Colonic mucosa (tissue), 4 donors: Measurements from ENCODE around the gene RBM14. TPM values are rescaled to one million over a fixed set of nuclear protein-coding genes. Genes with fewer than 3 reads are reported as not detected.

Experiments
- DNase-seq: peaks from one replicate; pipeline ENCODE4 v3.0.0-alpha.2; 2020
- H3K27ac ChIP-seq: fragments of 200-600 bp; one replicate; pipeline ENCODE4 v1.8.0; 2021
- H3K27me3 ChIP-seq: fragments of 200-600 bp; one replicate; pipeline ENCODE4 v1.8.0; 2021
- H3K36me3 ChIP-seq: fragments of 200-600 bp; one replicate; pipeline ENCODE4 v1.8.0; 2021
- H3K4me1 ChIP-seq: fragments of 200-600 bp; one replicate; pipeline ENCODE4 v1.8.0; 2021; ENCODE audit warnings: mild to moderate bottlenecking
- H3K4me3 ChIP-seq: fragments of 200-600 bp; one replicate; pipeline ENCODE4 v1.8.0; 2021
- H3K9ac ChIP-seq, 2 donors: one replicate each; pipeline ENCODE4 v1.7.0; 2013; ENCODE audit warnings: control low read depth in 2 of 2, low read depth in 2 of 2, low read length in 2 of 2
- H3K9me3 ChIP-seq: fragments of 200-600 bp; one replicate; pipeline ENCODE4 v1.8.0; 2021
- intact Hi-C: fragments of 100-400 bp; cut with DNase I; formaldehyde crosslinking; loops from one replicate; pipeline ENCODE4 v1.14.1; 2022
- total RNA-seq, 2 donors: library from RNA; stranded (reverse); fragmentation: NEBNext Ultra II Directional in 1 of 2; extraction: Animal tissue kit (Norgen Biotek cat#: 25700) in 1 of 2; gene quantifications; one replicate each; pipeline ENCODE4 v1.2.1, GENCODE V29; 2021
- TF ChIP-seq, protein P1 (sequence below): fragments of 200-600 bp; IDR thresholded peaks from one replicate; pipeline ENCODE4 v1.8.0; 2022; ENCODE audit warnings: antibody characterized with exemption, mild to moderate bottlenecking
- donor health status: healthy.
- donor health status: DM: no; HTN: no; CAD: no.
- donor health status: DM: no; HTN: no; CAD: no.

RBM14 gene, protein sequence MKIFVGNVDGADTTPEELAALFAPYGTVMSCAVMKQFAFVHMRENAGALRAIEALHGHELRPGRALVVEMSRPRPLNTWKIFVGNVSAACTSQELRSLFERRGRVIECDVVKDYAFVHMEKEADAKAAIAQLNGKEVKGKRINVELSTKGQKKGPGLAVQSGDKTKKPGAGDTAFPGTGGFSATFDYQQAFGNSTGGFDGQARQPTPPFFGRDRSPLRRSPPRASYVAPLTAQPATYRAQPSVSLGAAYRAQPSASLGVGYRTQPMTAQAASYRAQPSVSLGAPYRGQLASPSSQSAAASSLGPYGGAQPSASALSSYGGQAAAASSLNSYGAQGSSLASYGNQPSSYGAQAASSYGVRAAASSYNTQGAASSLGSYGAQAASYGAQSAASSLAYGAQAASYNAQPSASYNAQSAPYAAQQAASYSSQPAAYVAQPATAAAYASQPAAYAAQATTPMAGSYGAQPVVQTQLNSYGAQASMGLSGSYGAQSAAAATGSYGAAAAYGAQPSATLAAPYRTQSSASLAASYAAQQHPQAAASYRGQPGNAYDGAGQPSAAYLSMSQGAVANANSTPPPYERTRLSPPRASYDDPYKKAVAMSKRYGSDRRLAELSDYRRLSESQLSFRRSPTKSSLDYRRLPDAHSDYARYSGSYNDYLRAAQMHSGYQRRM
- 100 to 1,000 TPM in 1 of 2 donors, 10 to 100 TPM in 1; 36.4 to 110 TPM for total RNA-seq

DNA sequence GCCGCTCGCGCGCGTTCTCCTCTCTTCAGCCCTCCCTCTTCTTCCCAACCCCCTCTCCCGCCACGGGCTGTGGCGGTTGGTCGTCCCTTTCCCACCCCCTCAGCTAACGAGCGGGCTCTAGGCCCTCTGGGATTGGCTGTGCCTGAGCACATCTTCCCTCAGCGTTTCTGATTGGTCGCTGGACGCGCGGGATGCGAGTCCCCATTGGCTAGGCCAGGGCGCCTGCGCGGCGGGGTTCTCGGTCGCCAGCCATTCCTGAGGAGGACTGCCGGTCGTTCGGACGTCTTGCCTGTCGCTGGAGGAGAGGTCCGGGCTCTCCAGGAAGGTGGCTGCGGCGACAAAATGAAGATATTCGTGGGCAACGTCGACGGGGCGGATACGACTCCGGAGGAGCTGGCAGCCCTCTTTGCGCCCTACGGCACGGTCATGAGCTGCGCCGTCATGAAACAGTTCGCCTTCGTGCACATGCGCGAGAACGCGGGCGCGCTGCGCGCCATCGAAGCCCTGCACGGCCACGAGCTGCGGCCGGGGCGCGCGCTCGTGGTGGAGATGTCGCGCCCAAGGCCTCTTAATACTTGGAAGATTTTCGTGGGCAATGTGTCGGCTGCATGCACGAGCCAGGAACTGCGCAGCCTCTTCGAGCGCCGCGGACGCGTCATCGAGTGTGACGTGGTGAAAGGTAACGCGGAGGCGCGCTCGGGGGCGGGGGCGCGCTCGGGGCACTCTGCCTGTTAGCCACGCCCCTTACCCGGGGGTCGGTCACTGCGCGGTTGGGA is at the start of gene RBM14:
RBM14 (plus strand) TSS at position 252 of the 776 bp plus-strand sequence; CDS start at position 343, 91 bp downstream.
- H3K9ac ChIP-seq: peak within 1 kb of the TSS; percentile 98 to 99
- peaks cover 16% of the 10 kb centered on the region for H3K4me1 ChIP-seq
- H3K36me3 ChIP-seq: no peaks in the 10 kb centered on the region
- TF ChIP-seq, protein P1, sequence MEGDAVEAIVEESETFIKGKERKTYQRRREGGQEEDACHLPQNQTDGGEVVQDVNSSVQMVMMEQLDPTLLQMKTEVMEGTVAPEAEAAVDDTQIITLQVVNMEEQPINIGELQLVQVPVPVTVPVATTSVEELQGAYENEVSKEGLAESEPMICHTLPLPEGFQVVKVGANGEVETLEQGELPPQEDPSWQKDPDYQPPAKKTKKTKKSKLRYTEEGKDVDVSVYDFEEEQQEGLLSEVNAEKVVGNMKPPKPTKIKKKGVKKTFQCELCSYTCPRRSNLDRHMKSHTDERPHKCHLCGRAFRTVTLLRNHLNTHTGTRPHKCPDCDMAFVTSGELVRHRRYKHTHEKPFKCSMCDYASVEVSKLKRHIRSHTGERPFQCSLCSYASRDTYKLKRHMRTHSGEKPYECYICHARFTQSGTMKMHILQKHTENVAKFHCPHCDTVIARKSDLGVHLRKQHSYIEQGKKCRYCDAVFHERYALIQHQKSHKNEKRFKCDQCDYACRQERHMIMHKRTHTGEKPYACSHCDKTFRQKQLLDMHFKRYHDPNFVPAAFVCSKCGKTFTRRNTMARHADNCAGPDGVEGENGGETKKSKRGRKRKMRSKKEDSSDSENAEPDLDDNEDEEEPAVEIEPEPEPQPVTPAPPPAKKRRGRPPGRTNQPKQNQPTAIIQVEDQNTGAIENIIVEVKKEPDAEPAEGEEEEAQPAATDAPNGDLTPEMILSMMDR: no peak
- DNase-seq: peak; percentile 99
- H3K9me3 ChIP-seq: no peaks in the 10 kb centered on the region
- intact Hi-C loops: no loop called here
- H3K27me3 ChIP-seq: no peaks in the 10 kb centered on the region
- H3K4me3 ChIP-seq: peak within 1 kb of the TSS; percentile 61
- peak within 1 kb of the TSS; percentile 88 for H3K27ac ChIP-seq

DNA sequence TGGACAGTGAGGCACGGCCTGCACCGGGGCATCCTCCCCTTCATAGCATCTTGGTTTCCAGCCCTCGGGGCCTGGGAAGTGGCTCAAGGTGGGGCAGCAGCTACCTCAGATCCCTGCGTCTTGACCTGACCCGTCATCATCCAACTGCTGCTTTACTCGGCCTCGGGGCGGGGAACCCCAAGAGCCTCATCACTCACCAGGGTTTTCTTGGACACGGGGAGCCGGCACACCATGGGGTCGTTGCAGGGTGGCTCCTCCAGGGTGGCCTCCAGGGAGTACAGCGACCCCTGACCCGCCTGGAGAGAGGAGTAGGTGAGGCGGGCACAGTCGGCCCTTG is 48.7 kb upstream of the RBM14 start:
- Histone ChIP-seq H3K9ac (no peak overlapping the region), H3K27me3 (peaks cover 4% of the 10 kb centered on the region), H3K9me3 (no peaks in the 10 kb centered on the region), H3K27ac (no peak overlapping the region), H3K4me3 (peak overlapping the region; percentile 73), H3K4me1 (no peaks in the 10 kb centered on the region), H3K36me3 (no peaks in the 10 kb centered on the region)
- TF ChIP-seq, protein P1: no peak
- intact Hi-C loops: no loop called here
- no peak for DNase-seq

DNA sequence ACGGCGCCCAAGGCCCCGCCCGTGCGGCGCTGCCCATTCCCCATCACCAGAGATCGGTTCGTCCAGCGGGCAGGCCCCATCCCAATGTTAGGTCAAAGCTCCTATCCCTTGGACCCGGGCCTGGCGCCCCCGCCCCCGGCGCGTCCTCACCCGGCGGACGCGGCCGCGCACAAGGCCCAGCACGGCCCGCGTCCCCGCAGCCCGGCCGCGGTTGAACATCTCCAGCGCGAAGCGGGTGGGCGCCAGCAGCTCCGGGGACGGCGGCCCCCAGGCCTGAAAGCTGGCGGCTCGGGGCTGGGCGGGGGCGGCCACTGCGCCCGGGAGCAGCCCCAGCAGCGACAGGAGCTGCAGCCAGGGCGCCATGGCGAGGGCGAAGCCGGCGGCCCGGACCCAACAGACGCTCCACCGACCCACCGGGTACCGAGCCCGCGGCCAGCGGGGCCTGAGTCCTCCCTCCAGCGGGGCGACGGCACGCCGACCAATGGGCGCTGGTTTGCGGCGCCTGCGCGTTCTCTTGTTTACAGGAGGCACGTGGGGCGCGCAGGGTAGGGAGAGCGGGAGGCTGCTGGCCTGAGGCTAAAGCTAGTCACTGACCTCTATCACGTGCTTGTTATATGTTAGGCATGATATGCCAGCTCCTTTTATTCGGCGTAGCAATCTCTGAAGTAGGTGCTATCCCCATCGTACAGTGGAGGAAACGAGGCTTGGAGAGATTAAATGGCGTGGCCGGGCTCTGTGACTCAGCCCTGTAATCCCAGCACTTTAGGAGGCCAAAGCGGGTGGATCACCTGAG is 48.1 kb upstream of the RBM14 start, which contains the start of gene CTSF:
CTSF (minus strand) TSS at position 483 of the 793 bp plus-strand sequence; CDS start at position 363, 120 bp downstream.
- TF ChIP-seq, protein P1: no peak
- Histone ChIP-seq H3K27me3 (peaks cover 4% of the 10 kb centered on the region), H3K36me3 (no peaks in the 10 kb centered on the region), H3K4me1 (no peaks in the 10 kb centered on the region), H3K9ac (peak within 1 kb of the TSS in 1 of 2 donors; percentile 69), H3K4me3 (peak within 1 kb of the TSS; percentile 73), H3K27ac (no peak within 1 kb of the TSS), H3K9me3 (no peaks in the 10 kb centered on the region)
- intact Hi-C loops: no loop called here
- peak; percentile 87 for DNase-seq

DNA sequence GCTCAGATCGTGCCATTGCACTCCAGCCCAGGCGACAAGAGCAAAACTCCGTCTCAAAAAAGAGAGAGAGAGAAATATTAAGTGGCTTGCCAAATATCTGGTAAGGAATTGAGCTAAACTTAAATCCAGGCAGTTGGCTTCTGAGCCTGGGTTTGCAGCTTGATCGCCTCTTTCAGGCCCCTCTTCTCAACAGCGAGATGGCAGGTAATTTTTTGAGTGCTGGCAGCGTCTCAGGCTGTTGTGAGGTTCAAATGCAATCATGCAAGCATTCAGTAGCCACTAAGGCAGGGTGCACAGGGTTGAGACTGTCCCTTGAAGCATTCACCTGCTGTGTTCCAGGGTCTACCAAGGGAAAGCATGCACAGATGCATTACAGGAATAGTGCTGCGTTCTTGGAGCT is 47.4 kb upstream of the RBM14 start:
- no peak for DNase-seq
- no peaks in the 10 kb centered on the region for H3K9me3 ChIP-seq
- H3K9ac ChIP-seq: no peak overlapping the region
- H3K36me3 ChIP-seq: no peaks in the 10 kb centered on the region
- H3K4me1 ChIP-seq: no peaks in the 10 kb centered on the region
- H3K27ac ChIP-seq: no peak overlapping the region
- intact Hi-C loops: no loop called here
- peaks cover 4% of the 10 kb centered on the region for H3K27me3 ChIP-seq
- TF ChIP-seq, protein P1: no peak
- no peak overlapping the region for H3K4me3 ChIP-seq
